ENCODE data around the gene ADAMTSL5.

DNA sequence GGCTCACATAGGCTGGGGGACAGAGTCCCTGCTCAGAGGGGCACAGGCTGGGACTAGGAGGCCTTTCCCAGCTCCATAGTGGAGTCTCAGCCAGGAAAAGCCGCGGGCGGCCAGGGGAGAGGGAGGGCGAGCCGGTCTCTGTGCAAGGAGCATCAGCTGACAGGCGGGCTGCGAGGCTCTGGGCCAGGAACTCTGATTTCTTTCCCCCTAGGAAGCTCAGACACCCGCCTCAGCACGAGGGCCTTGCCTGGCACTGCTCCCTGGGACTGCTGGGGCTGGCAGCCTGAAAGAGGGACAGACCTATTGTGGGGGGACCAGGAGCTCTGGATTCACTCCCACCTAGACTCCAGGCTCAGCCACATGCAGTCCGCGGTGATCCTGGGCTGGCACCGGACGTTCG lies 8.8 kb upstream of the ADAMTSL5 start:
- TF ChIP-seq, protein P1, sequence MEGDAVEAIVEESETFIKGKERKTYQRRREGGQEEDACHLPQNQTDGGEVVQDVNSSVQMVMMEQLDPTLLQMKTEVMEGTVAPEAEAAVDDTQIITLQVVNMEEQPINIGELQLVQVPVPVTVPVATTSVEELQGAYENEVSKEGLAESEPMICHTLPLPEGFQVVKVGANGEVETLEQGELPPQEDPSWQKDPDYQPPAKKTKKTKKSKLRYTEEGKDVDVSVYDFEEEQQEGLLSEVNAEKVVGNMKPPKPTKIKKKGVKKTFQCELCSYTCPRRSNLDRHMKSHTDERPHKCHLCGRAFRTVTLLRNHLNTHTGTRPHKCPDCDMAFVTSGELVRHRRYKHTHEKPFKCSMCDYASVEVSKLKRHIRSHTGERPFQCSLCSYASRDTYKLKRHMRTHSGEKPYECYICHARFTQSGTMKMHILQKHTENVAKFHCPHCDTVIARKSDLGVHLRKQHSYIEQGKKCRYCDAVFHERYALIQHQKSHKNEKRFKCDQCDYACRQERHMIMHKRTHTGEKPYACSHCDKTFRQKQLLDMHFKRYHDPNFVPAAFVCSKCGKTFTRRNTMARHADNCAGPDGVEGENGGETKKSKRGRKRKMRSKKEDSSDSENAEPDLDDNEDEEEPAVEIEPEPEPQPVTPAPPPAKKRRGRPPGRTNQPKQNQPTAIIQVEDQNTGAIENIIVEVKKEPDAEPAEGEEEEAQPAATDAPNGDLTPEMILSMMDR (conservative IDR thresholded peaks at IDR 0.05), result no peak
- TF ChIP-seq ZFX (IDR thresholded peaks at IDR 0.05), result no peak
